Fibroblast of skin of right biceps (primary cell): ENCODE results near the gene MAN2A2.
"Not testable (repeated sequence)": the region's sequence is repeated elsewhere in the genome, so short reads cannot be mapped to it uniquely, and the experiment has no call there.

ENCODE experiments used
- DNase-seq: peaks from one replicate; pipeline ENCODE4 v3.0.0-alpha.2; 2013

The MAN2A2 gene

GRCh38 chr15:90871716-90872485 lies 31.2 kb upstream of the MAN2A2 start:
- peak; percentile 8 for DNase-seq

GRCh38 chr15:90872486-90873184 lies 30.5 kb upstream of the MAN2A2 start:
- peak; percentile 84 for DNase-seq

DNA sequence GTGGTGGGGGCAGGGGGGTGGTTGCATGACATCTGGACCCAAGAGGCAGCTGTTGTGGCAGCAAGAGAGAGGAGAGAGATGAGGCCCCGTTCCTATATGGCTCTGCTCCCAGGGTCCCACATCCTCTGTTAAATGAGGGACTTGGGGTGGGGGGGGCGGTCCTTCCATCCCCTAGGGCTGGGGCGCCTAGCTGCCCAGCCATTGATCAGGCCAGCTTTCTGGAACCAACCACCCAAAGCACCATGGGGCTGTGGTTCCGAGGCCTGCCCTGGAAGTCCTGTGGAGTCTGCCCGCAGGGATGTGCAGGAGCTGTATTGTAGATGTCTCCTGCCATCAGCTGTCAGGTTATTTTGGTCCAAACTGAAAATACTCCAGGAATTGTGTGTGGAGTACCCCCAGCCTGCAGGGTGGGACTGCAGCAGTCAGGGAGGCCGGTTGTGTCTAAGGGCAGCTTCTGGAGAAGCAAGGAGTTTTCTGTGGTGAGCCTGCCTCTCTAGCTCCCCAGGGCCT lies 29.6 kb upstream of the MAN2A2 start:
- no peak for DNase-seq

DNA sequence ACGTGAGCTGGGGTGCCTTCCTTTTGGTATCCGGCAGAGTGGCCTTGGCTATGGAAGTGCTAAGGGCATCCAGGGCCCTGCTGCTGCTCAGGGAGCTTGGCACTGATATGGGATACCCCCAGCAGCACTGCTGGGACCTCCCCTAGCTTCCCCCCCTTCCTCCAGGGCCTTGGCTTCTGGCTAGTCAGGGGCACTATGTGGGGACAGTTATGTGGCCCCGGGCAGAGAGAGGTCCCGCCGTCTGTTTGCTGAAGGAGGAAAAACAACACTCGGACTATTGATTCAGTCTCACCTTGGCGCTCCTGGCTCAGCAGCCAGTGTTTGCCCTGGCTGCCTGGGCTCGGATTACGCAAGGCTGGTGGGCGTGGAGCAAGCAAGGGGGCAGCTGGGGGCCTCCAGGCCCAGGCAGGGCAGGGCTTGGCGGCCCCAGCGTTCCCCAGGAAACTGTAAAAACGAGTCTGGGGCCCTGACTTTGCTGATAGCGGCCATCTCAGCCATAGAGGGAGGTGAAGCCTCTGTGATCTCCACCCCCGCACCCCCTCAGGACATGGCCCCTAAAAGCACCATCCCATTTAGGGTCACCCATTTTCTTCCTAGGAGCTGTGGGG lies 29.0 kb upstream of the MAN2A2 start:
- no peak for DNase-seq

- DNase-seq: not testable (repeated sequence)
Measured at GRCh38 chr15:90874986-90875385, 28.1 kb upstream of the MAN2A2 start.

DNA sequence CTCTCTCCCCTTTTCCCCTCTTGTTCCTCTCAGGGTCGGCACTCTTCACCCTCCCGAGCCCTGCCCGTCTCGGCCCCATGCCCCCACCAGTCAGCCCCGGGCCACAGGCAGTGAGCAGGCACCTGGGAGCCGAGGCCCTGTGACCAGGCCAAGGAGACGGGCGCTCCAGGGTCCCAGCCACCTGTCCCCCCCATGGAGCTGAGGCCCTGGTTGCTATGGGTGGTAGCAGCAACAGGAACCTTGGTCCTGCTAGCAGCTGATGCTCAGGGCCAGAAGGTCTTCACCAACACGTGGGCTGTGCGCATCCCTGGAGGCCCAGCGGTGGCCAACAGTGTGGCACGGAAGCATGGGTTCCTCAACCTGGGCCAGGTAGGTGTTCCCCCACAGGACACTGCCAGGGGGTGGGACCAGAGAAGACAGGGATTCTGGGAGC lies 27.5 kb upstream of the MAN2A2 start:
- DNase-seq: no peak

GRCh38 chr15:90876046-90876445 lies 27.1 kb upstream of the MAN2A2 start:
- no peak for DNase-seq

DNA sequence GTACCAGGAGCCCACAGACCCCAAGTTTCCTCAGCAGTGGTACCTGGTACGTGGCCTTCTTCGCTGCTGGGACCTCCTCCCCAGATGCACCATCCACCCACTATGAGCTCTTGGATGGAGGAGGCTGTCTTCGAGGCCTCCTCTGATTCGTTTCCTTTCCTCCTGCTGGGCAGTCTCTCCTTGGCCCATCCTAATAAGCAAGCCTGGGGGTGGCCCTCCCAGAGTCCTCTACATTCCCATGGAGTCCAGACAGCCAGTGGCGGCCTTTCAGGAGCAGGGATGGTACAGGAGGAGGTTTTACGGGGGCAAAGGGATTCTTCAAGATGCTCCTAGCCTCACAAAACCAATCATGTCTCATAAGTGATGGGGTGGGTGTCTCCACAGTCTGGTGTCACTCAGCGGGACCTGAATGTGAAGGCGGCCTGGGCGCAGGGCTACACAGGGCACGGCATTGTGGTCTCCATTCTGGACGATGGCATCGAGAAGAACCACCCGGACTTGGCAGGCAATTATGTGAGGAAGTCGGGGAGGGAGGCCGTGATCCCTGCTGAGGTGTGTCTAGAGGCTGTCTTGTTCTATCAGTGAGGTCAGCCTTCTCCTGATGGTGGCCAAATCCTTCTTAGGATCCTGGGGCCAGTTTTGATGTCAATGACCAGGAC lies 26.5 kb upstream of the MAN2A2 start:
- DNase-seq: no peak

DNA sequence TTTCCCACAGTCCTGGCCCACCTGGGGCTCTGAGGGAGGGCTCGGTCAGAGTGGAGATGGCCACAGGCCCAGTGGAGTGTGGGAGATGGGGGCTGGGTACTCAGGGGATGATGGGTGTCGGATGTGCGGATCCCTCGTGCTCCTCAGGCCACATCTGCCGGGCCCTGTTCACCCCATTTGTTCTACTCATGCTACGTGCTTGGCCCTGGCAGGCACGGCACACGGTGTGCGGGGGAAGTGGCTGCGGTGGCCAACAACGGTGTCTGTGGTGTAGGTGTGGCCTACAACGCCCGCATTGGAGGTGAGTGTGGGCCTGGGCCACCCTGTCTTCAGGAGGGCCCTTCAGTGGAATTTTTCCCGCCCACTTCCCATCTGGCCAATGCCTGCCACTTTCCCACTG lies 25.8 kb upstream of the MAN2A2 start:
- no peak for DNase-seq

DNA sequence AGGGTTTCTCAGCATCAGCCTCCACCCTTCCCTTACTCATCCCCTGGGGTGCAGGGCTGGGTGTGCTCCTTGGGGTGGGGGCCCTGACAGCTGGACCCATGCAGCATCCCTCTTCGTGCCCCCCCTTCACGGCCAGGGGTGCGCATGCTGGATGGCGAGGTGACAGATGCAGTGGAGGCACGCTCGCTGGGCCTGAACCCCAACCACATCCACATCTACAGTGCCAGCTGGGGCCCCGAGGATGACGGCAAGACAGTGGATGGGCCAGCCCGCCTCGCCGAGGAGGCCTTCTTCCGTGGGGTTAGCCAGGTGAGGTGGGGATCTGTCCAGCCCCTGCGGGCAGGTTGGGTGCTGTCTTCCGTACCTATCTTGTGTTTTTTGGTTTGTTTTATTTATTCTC lies 25.1 kb upstream of the MAN2A2 start:
- DNase-seq: no peak

GRCh38 chr15:90878660-90879059 lies 24.4 kb upstream of the MAN2A2 start:
- no peak for DNase-seq

GRCh38 chr15:90879730-90880366 lies 23.3 kb upstream of the MAN2A2 start:
- DNase-seq: no peak

- no peak for DNase-seq
Measured at GRCh38 chr15:90880381-90881145, 22.5 kb upstream of the MAN2A2 start.

DNA sequence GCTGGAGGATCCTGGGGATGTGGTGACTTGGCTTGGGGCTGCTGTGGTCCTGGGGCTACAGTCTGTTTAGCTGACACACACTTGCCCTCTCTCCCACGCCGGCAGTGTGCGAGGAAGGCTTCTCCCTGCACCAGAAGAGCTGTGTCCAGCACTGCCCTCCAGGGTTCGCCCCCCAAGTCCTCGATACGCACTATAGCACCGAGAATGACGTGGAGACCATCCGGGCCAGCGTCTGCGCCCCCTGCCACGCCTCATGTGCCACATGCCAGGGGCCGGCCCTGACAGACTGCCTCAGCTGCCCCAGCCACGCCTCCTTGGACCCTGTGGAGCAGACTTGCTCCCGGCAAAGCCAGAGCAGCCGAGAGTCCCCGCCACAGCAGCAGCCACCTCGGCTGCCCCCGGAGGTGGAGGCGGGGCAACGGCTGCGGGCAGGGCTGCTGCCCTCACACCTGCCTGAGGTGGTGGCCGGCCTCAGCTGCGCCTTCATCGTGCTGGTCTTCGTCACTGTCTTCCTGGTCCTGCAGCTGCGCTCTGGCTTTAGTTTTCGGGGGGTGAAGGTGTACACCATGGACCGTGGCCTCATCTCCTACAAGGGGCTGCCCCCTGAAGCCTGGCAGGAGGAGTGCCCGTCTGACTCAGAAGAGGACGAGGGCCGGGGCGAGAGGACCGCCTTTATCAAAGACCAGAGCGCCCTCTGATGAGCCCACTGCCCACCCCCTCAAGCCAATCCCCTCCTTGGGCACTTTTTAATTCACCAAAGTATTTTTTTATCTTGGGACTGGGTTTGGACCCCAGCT lies 21.7 kb upstream of the MAN2A2 start:
- no peak for DNase-seq

- no peak for DNase-seq
Measured at GRCh38 chr15:90881978-90882721, 21.0 kb upstream of the MAN2A2 start.

DNA sequence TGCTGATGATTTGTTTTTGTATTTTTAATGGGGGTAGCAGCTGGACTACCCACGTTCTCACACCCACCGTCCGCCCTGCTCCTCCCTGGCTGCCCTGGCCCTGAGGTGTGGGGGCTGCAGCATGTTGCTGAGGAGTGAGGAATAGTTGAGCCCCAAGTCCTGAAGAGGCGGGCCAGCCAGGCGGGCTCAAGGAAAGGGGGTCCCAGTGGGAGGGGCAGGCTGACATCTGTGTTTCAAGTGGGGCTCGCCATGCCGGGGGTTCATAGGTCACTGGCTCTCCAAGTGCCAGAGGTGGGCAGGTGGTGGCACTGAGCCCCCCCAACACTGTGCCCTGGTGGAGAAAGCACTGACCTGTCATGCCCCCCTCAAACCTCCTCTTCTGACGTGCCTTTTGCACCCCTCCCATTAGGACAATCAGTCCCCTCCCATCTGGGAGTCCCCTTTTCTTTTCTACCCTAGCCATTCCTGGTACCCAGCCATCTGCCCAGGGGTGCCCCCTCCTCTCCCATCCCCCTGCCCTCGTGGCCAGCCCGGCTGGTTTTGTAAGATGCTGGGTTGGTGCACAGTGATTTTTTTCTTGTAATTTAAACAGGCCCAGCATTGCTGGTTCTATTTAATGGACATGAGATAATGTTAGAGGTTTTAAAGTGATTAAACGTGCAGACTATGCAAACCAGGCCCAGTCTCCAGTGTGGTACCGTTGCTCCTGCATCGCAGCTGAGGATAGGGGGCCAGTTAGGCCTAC lies 20.1 kb upstream of the MAN2A2 start:
- DNase-seq: no peak

GRCh38 chr15:90883526-90883975 lies 19.6 kb upstream of the MAN2A2 start:
- DNase-seq: no peak

- peak; percentile 63 for DNase-seq
Measured at GRCh38 chr15:90883976-90884718, 19.0 kb upstream of the MAN2A2 start, which contains the start of gene FES. Gene FES, plus strand, starts transcription at chr15:90884504. Its CDS starts 542 bp downstream, at chr15:90885046.
